H7 (cell line): ENCODE results near the gene C9orf152. TPM values are rescaled to one million over a fixed set of nuclear protein-coding genes. Genes with fewer than 3 reads are reported as not detected.
"Not testable (repeated sequence)": the region's sequence is repeated elsewhere in the genome, so short reads cannot be mapped to it uniquely, and the experiment has no call there.

ENCODE experiments used
- DNase-seq: peaks from one replicate; pipeline ENCODE4 v3.0.0; 2012
- H3K27me3 ChIP-seq: 2 replicates; pipeline ENCODE4 v1.6.0; 2011; ENCODE audit warnings: mild to moderate bottlenecking, low read length; ENCODE audit not compliant: control insufficient read depth, insufficient read depth
- H3K36me3 ChIP-seq: replicated peaks from 2 replicates; pipeline ENCODE4 v1.5.1; 2011; ENCODE audit warnings: low read length; ENCODE audit not compliant: control insufficient read depth, insufficient read depth
- H3K4me3 ChIP-seq: 2 replicates; pipeline ENCODE4 v1.5.1; 2011; ENCODE audit warnings: low read depth, mild to moderate bottlenecking, control low read depth, low read length, moderate library complexity; ENCODE audit not compliant: insufficient read depth
- total RNA-seq: library from RNA; depleted of rRNA; stranded (reverse); fragments of >200 nt; shearing (Covaris generic); gene quantifications from 2 replicates; pipeline ENCODE4 v1.2.3, GENCODE V29; 2014

Gene C9orf152
- total RNA-seq, 1 experiment from 2014 or later: not detected

GRCh38 chr9:110241260-110241857 lies 33.4 kb upstream of the C9orf152 start:
- Histone ChIP-seq H3K4me3 (no peak overlapping the region), H3K36me3 (peaks cover 3% of the 10 kb centered on the region), H3K27me3 (no peaks in the 10 kb centered on the region)
- DNase-seq: no peak

- no peaks in the 10 kb centered on the region for H3K27me3 ChIP-seq
- no peak for DNase-seq
- H3K4me3 ChIP-seq: no peak overlapping the region
- H3K36me3 ChIP-seq: peaks cover 3% of the 10 kb centered on the region
These were observed 32.2 kb upstream of the C9orf152 start for GRCh38 chr9:110240198-110240597.

GRCh38 chr9:110228321-110228720 lies 20.4 kb upstream of the C9orf152 start:
- Histone ChIP-seq H3K4me3 (no peak overlapping the region), H3K27me3 (no peaks in the 10 kb centered on the region), H3K36me3 (no peaks in the 10 kb centered on the region)
- DNase-seq: no peak

- H3K4me3 ChIP-seq: no peak overlapping the region
- no peaks in the 10 kb centered on the region for H3K27me3 ChIP-seq
- peak; percentile 36 for DNase-seq
These were observed 16.6 kb upstream of the C9orf152 start for GRCh38 chr9:110224583-110224982.

GRCh38 chr9:110220809-110221208 lies 12.8 kb upstream of the C9orf152 start:
- H3K4me3 ChIP-seq: no peak overlapping the region
- DNase-seq: no peak
- no peaks in the 10 kb centered on the region for H3K27me3 ChIP-seq
- no peaks in the 10 kb centered on the region for H3K36me3 ChIP-seq

More at GRCh38 chr9:110224583-110224982, 16.6 kb upstream of the C9orf152 start:
- H3K36me3 ChIP-seq: no peaks in the 10 kb centered on the region

- no peaks in the 10 kb centered on the region for H3K27me3 ChIP-seq
- H3K4me3 ChIP-seq: no peak overlapping the region
- no peaks in the 10 kb centered on the region for H3K36me3 ChIP-seq
- DNase-seq: no peak
These were observed 9.7 kb upstream of the C9orf152 start for GRCh38 chr9:110217656-110218099.

GRCh38 chr9:110214586-110215355 lies 6.8 kb upstream of the C9orf152 start:
- H3K27me3 ChIP-seq: no peaks in the 10 kb centered on the region
- DNase-seq: no peak
- H3K36me3 ChIP-seq: no peaks in the 10 kb centered on the region
- no peak overlapping the region for H3K4me3 ChIP-seq

- no peaks in the 10 kb centered on the region for H3K36me3 ChIP-seq
- H3K4me3 ChIP-seq: no peak overlapping the region
- no peak for DNase-seq
- H3K27me3 ChIP-seq: no peaks in the 10 kb centered on the region
These were observed 6.1 kb upstream of the C9orf152 start for GRCh38 chr9:110214090-110214489.

GRCh38 chr9:110213413-110214044 lies 5.6 kb upstream of the C9orf152 start:
- no peak for DNase-seq
- Histone ChIP-seq H3K36me3 (no peaks in the 10 kb centered on the region), H3K27me3 (no peaks in the 10 kb centered on the region), H3K4me3 (no peak overlapping the region)

GRCh38 chr9:110207071-110207641 lies 803 bp downstream of the C9orf152 start:
- no peak overlapping the region for H3K4me3 ChIP-seq
- no peaks in the 10 kb centered on the region for H3K27me3 ChIP-seq
- no peaks in the 10 kb centered on the region for H3K36me3 ChIP-seq
- peak; percentile 57 for DNase-seq

GRCh38 chr9:110206389-110206788 lies 1.6 kb downstream of the C9orf152 start:
- H3K4me3 ChIP-seq: no peak overlapping the region
- DNase-seq: no peak
- no peaks in the 10 kb centered on the region for H3K27me3 ChIP-seq
- H3K36me3 ChIP-seq: no peaks in the 10 kb centered on the region

- not testable (repeated sequence) for H3K36me3 ChIP-seq, H3K27me3 ChIP-seq, H3K4me3 ChIP-seq, DNase-seq
These were observed 2.3 kb downstream of the C9orf152 start for GRCh38 chr9:110205612-110206011.

- no peak overlapping the region for H3K4me3 ChIP-seq
- no peak for DNase-seq
- no peaks in the 10 kb centered on the region for H3K36me3 ChIP-seq
- no peaks in the 10 kb centered on the region for H3K27me3 ChIP-seq
These were observed 5.7 kb downstream of the C9orf152 start for GRCh38 chr9:110202232-110202631.

- H3K36me3 ChIP-seq: no peaks in the 10 kb centered on the region
- H3K4me3 ChIP-seq: no peak overlapping the region
- no peak for DNase-seq
- H3K27me3 ChIP-seq: no peaks in the 10 kb centered on the region
These were observed 8.3 kb downstream of the C9orf152 start for GRCh38 chr9:110199643-110200042.

GRCh38 chr9:110198357-110198756 lies 9.6 kb downstream of the C9orf152 start:
- DNase-seq: no peak
- no peaks in the 10 kb centered on the region for H3K27me3 ChIP-seq
- no peaks in the 10 kb centered on the region for H3K36me3 ChIP-seq
- no peak overlapping the region for H3K4me3 ChIP-seq
